ENCODE measurements around the gene ELL2.
"Not testable (repeated sequence)": the region's sequence is repeated elsewhere in the genome, so short reads cannot be mapped to it uniquely, and the experiment has no call there.

The ELL2 gene

GRCh38 chr5:95906398-95906797 lies 55.3 kb downstream of the ELL2 start:
- DNase-seq, result not testable (repeated sequence)

GRCh38 chr5:95904827-95905226 lies 56.8 kb downstream of the ELL2 start:
- no peak for DNase-seq

- DNase-seq, result no peak
Measured at GRCh38 chr5:95903838-95904237, 57.8 kb downstream of the ELL2 start.

- DNase-seq, result no peak
Measured at GRCh38 chr5:95901676-95902627, 59.7 kb downstream of the ELL2 start.

- DNase-seq, result no peak
Measured at GRCh38 chr5:95900383-95900958, 61.2 kb downstream of the ELL2 start.

- DNase-seq, result no peak
Measured at GRCh38 chr5:95899829-95900228, 61.8 kb downstream of the ELL2 start.

- DNase-seq, result no peak
Measured at GRCh38 chr5:95899006-95899405, 62.6 kb downstream of the ELL2 start.

- DNase-seq, result no peak
Measured at GRCh38 chr5:95895771-95896170, 65.9 kb downstream of the ELL2 start.

GRCh38 chr5:95895251-95895650 lies 66.4 kb downstream of the ELL2 start:
- DNase-seq, result no peak

- peak; percentile 75 to 78 for DNase-seq
Measured at GRCh38 chr5:95892784-95893354, 68.8 kb downstream of the ELL2 start.

GRCh38 chr5:95891499-95891898 lies 70.2 kb downstream of the ELL2 start:
- no peak for DNase-seq

GRCh38 chr5:95889076-95889475 lies 72.6 kb downstream of the ELL2 start:
- no peak for DNase-seq

- no peak for DNase-seq
Measured at GRCh38 chr5:95887977-95888376, 73.7 kb downstream of the ELL2 start.

- DNase-seq, result no peak
Measured at GRCh38 chr5:95886340-95887044, 75.2 kb downstream of the ELL2 start.

GRCh38 chr5:95884511-95884910 lies 77.1 kb downstream of the ELL2 start:
- DNase-seq, result no peak

- DNase-seq, result no peak
Measured at GRCh38 chr5:95884017-95884325, 77.7 kb downstream of the ELL2 start.

- DNase-seq, result no peak
Measured at GRCh38 chr5:95883185-95884016, 78.2 kb downstream of the ELL2 start.

GRCh38 chr5:95881833-95882232 lies 79.8 kb downstream of the ELL2 start:
- no peak for DNase-seq

GRCh38 chr5:95880081-95880926 lies 81.3 kb downstream of the ELL2 start:
- no peak for DNase-seq

- DNase-seq, result no peak
Measured at GRCh38 chr5:95879661-95880060, 82.0 kb downstream of the ELL2 start.
